Mesenchymal stem cell (in vitro differentiated cells and primary cell): ENCODE results near the gene THAP12.

Experiments used
- DNase-seq: peaks from one replicate; pipeline ENCODE4 v3.0.0-alpha.2; 2013
- H2AFZ ChIP-seq: one replicate; pipeline ENCODE4 v1.6.1; 2013; ENCODE audit warnings: low read depth, mild to moderate bottlenecking, control low read depth, inconsistent platforms, low read length, moderate library complexity
- H2AK5ac ChIP-seq: 2 replicates; pipeline ENCODE4 v1.6.1; 2013; ENCODE audit warnings: low read length, moderate library complexity, mild to moderate bottlenecking, inconsistent platforms; ENCODE audit not compliant: severe bottlenecking
- H2BK120ac ChIP-seq: one replicate; pipeline ENCODE4 v1.6.1; 2013; ENCODE audit warnings: low read depth, mild to moderate bottlenecking, inconsistent platforms, low read length, moderate library complexity
- H2BK12ac ChIP-seq, 2 experiments: one replicate each; pipeline ENCODE4 v1.6.1; 2013; ENCODE audit warnings: inconsistent platforms in 2 of 2, low read length in 2 of 2, mild to moderate bottlenecking in 2 of 2, moderate library complexity in 2 of 2, control low read depth in 1 of 2
- H2BK15ac ChIP-seq: one replicate; pipeline ENCODE4 v1.6.1; 2013; ENCODE audit warnings: mild to moderate bottlenecking, low read depth, inconsistent platforms; ENCODE audit not compliant: poor library complexity, severe bottlenecking
- H2BK5ac ChIP-seq: 2 replicates; pipeline ENCODE4 v1.6.1; 2013; ENCODE audit warnings: low read depth, mild to moderate bottlenecking, low read length, control low read depth, inconsistent platforms; ENCODE audit not compliant: poor library complexity, severe bottlenecking
- H3K14ac ChIP-seq, 2 experiments: one replicate each; pipeline ENCODE4 v1.6.1; 2013; ENCODE audit warnings: inconsistent platforms in 2 of 2, low read length in 2 of 2, control low read depth in 1 of 2, mild to moderate bottlenecking in 1 of 2, moderate library complexity in 1 of 2
- H3K18ac ChIP-seq, 2 experiments: one replicate each; pipeline ENCODE4 v1.6.1; 2013; ENCODE audit warnings: inconsistent platforms in 2 of 2, low read length in 2 of 2, control low read depth in 1 of 2, low read depth in 1 of 2, mild to moderate bottlenecking in 1 of 2
- H3K23ac ChIP-seq, 2 experiments: one replicate each; pipeline ENCODE4 v1.6.1; 2013; ENCODE audit warnings: inconsistent platforms in 2 of 2, low read length in 2 of 2, mild to moderate bottlenecking in 2 of 2, moderate library complexity in 2 of 2, control low read depth in 1 of 2
- H3K27ac ChIP-seq: 2 replicates; pipeline ENCODE4 v1.5.1; 2013; ENCODE audit warnings: mild to moderate bottlenecking, moderate library complexity, low read length, control low read depth, inconsistent platforms; ENCODE audit not compliant: poor library complexity, severe bottlenecking
- H3K27me3 ChIP-seq, 2 experiments: 2 replicates each; pipeline versions ENCODE4 v1.6.1 to v1.7.0; 2013; ENCODE audit warnings: low read length in 2 of 2, mild to moderate bottlenecking in 2 of 2, moderate library complexity in 2 of 2, control low read depth in 1 of 2, inconsistent platforms in 1 of 2; ENCODE audit not compliant: control insufficient read depth in 1 of 2, insufficient read depth in 1 of 2
- H3K36me3 ChIP-seq, 2 experiments: 2 replicates each; pipeline versions ENCODE4 v1.6.1 to v1.7.0; 2013; ENCODE audit warnings: low read length in 2 of 2, control low read depth in 1 of 2, inconsistent platforms in 1 of 2, low read depth in 1 of 2, mild to moderate bottlenecking in 1 of 2; ENCODE audit not compliant: insufficient read depth in 2 of 2, control insufficient read depth in 1 of 2
- H3K4ac ChIP-seq, 2 experiments: one replicate each; pipeline ENCODE4 v1.6.1; 2013; ENCODE audit warnings: inconsistent platforms in 2 of 2, low read length in 2 of 2, mild to moderate bottlenecking in 2 of 2, moderate library complexity in 2 of 2, control low read depth in 1 of 2, low read depth in 1 of 2
- H3K4me1 ChIP-seq: 2 replicates; pipeline ENCODE4 v1.6.1; 2013; ENCODE audit warnings: low read depth, low read length, control low read depth; ENCODE audit not compliant: control insufficient read depth, insufficient read depth
- H3K4me2 ChIP-seq: 2 replicates; pipeline ENCODE4 v1.6.1; 2013; ENCODE audit warnings: low read length, mild to moderate bottlenecking, inconsistent platforms; ENCODE audit not compliant: poor library complexity, severe bottlenecking
- H3K4me3 ChIP-seq, 2 experiments: 2 replicates each; pipeline versions ENCODE4 v1.5.1 to v1.7.0; 2013; ENCODE audit warnings: low read length in 2 of 2, mild to moderate bottlenecking in 2 of 2, control low read depth in 1 of 2, low read depth in 1 of 2; ENCODE audit not compliant: insufficient read depth in 1 of 2
- H3K79me1 ChIP-seq: replicated peaks from 2 replicates; pipeline ENCODE4 v1.6.1; 2013; ENCODE audit warnings: mild to moderate bottlenecking, control low read depth, low read length, inconsistent platforms; ENCODE audit not compliant: poor library complexity, severe bottlenecking
- H3K9ac ChIP-seq: 2 replicates; pipeline ENCODE4 v1.7.0; 2013; ENCODE audit warnings: mild to moderate bottlenecking, low read length, moderate library complexity
- H3K9me3 ChIP-seq: 2 replicates; pipeline ENCODE4 v1.7.0; 2013; ENCODE audit warnings: mild to moderate bottlenecking, low read length; ENCODE audit not compliant: control insufficient read depth
- H4K8ac ChIP-seq: one replicate; pipeline ENCODE4 v1.6.1; 2013; ENCODE audit warnings: inconsistent platforms, mild to moderate bottlenecking, low read length, moderate library complexity
- H4K91ac ChIP-seq: one replicate; pipeline ENCODE4 v1.6.1; 2013; ENCODE audit warnings: mild to moderate bottlenecking, low read length, inconsistent platforms
- WGBS: methylation state at CpG from one replicate; pipeline ENCODE4 v1.1.7; 2013; ENCODE audit warnings: mixed read lengths; 5-methylcytosine and 5-hydroxymethylcytosine counted together

Gene THAP12

GRCh38 chr11:76397383-76397782 lies 16.5 kb upstream of the THAP12 start:
- Histone ChIP-seq H3K27me3 (no peaks in the 10 kb centered on the region), H3K9ac (no peak overlapping the region), H3K36me3 (no peaks in the 10 kb centered on the region), H2BK12ac (no peak overlapping the region), H3K14ac (no peak overlapping the region), H3K9me3 (no peaks in the 10 kb centered on the region), H3K4ac (no peak overlapping the region), H3K4me1 (no peaks in the 10 kb centered on the region), H4K91ac (no peak overlapping the region), H3K4me3 (no peak overlapping the region), H2AK5ac (no peak overlapping the region), H3K18ac (no peak overlapping the region), H2BK5ac (no peak overlapping the region), H2BK120ac (no peak overlapping the region), H3K79me1 (no peaks in the 10 kb centered on the region), H4K8ac (no peak overlapping the region), H3K23ac (no peak overlapping the region), H3K4me2 (no peak overlapping the region), H2BK15ac (no peak overlapping the region), H2AFZ (no peak overlapping the region), H3K27ac (no peak overlapping the region)
- WGBS, result no CpG with 5 or more reads among the region's 3 CpGs
- DNase-seq, result no peak

GRCh38 chr11:76395296-76395695 lies 14.4 kb upstream of the THAP12 start:
- Histone ChIP-seq H4K91ac (no peak overlapping the region), H2BK5ac (no peak overlapping the region), H3K23ac (no peak overlapping the region), H3K79me1 (no peaks in the 10 kb centered on the region), H3K27ac (no peak overlapping the region), H3K4me2 (no peak overlapping the region), H3K4ac (no peak overlapping the region), H3K9me3 (no peaks in the 10 kb centered on the region), H3K14ac (no peak overlapping the region), H3K36me3 (no peaks in the 10 kb centered on the region), H3K4me3 (no peak overlapping the region), H2BK15ac (no peak overlapping the region), H3K4me1 (no peaks in the 10 kb centered on the region), H4K8ac (no peak overlapping the region), H2AFZ (no peak overlapping the region), H2BK12ac (no peak overlapping the region), H2BK120ac (no peak overlapping the region), H2AK5ac (no peak overlapping the region), H3K18ac (no peak overlapping the region), H3K9ac (no peak overlapping the region), H3K27me3 (no peaks in the 10 kb centered on the region)
- no peak for DNase-seq
- WGBS, result no CpG with 5 or more reads among the region's 1 CpG

GRCh38 chr11:76394411-76394810 lies 13.5 kb upstream of the THAP12 start:
- no peak overlapping the region for H3K23ac ChIP-seq

GRCh38 chr11:76392870-76393269 lies 11.9 kb upstream of the THAP12 start:
- Histone ChIP-seq H2AFZ (no peak overlapping the region), H2BK120ac (no peak overlapping the region), H2BK5ac (no peak overlapping the region), H3K14ac (no peak overlapping the region), H3K4ac (no peak overlapping the region), H3K27me3 (no peaks in the 10 kb centered on the region), H3K18ac (no peak overlapping the region), H3K4me2 (no peak overlapping the region), H3K4me3 (no peak overlapping the region), H3K9ac (no peak overlapping the region), H2BK15ac (no peak overlapping the region), H3K9me3 (no peaks in the 10 kb centered on the region), H3K27ac (no peak overlapping the region), H3K79me1 (no peaks in the 10 kb centered on the region), H2AK5ac (no peak overlapping the region), H3K23ac (no peak overlapping the region), H4K8ac (no peak overlapping the region), H3K36me3 (no peaks in the 10 kb centered on the region), H4K91ac (no peak overlapping the region), H2BK12ac (no peak overlapping the region), H3K4me1 (no peaks in the 10 kb centered on the region)
- no CpG with 5 or more reads among the region's 1 CpG for WGBS
- no peak for DNase-seq

More at GRCh38 chr11:76394411-76394810, 13.5 kb upstream of the THAP12 start:
- no peak overlapping the region for H4K8ac ChIP-seq
- H3K36me3 ChIP-seq, result no peaks in the 10 kb centered on the region
- H2AFZ ChIP-seq, result no peak overlapping the region
- H3K14ac ChIP-seq, result no peak overlapping the region
- H3K18ac ChIP-seq, result no peak overlapping the region
- H3K4me1 ChIP-seq, result no peaks in the 10 kb centered on the region
- H3K4me3 ChIP-seq, result no peak overlapping the region
- no peak overlapping the region for H3K4ac ChIP-seq
- H3K9me3 ChIP-seq, result no peaks in the 10 kb centered on the region
- no peak overlapping the region for H3K27ac ChIP-seq
- no peaks in the 10 kb centered on the region for H3K27me3 ChIP-seq
- no peak overlapping the region for H2AK5ac ChIP-seq
- no peak overlapping the region for H3K9ac ChIP-seq
- H3K79me1 ChIP-seq, result no peaks in the 10 kb centered on the region
- no peak overlapping the region for H2BK12ac ChIP-seq
- H3K4me2 ChIP-seq, result no peak overlapping the region
- H2BK120ac ChIP-seq, result no peak overlapping the region
- H2BK15ac ChIP-seq, result no peak overlapping the region
- no peak for DNase-seq
- H4K91ac ChIP-seq, result no peak overlapping the region
- no peak overlapping the region for H2BK5ac ChIP-seq
